Karpas-422 (cell line): ENCODE results near the gene TMEM51. TPM values are rescaled to one million over a fixed set of nuclear protein-coding genes. Genes with fewer than 3 reads are reported as not detected.

Experiments
- DNase-seq: peaks from one replicate; pipeline ENCODE4 v3.0.0-alpha.2; 2015
- H2AFZ ChIP-seq: fragments of 200-600 bp; sonication (generic); 2 replicates; pipeline ENCODE4 v1.6.1; 2014; ENCODE audit warnings: antibody characterized with exemption, low read length, mixed read lengths
- H3K27ac ChIP-seq: fragments of 200-600 bp; sonication (generic); 2 replicates; pipeline ENCODE4 v1.5.1; 2014; ENCODE audit warnings: mild to moderate bottlenecking, low read length, moderate library complexity
- H3K27me3 ChIP-seq: fragments of 200-600 bp; sonication (generic); 2 replicates; pipeline ENCODE4 v1.6.1; 2014; ENCODE audit warnings: low read length, mixed read lengths
- H3K36me3 ChIP-seq: fragments of 200-600 bp; sonication (generic); 2 replicates; pipeline ENCODE4 v1.6.1; 2014; ENCODE audit warnings: low read length, mixed read lengths; ENCODE audit not compliant: insufficient read depth
- H3K4me1 ChIP-seq: fragments of 200-600 bp; sonication (generic); 2 replicates; pipeline ENCODE4 v1.6.1; 2014; ENCODE audit warnings: mild to moderate bottlenecking, low read length, mixed read lengths
- H3K4me2 ChIP-seq: fragments of 200-600 bp; sonication (generic); 2 replicates; pipeline ENCODE4 v1.6.1; 2014; ENCODE audit warnings: low read length, low read depth, mild to moderate bottlenecking; ENCODE audit not compliant: poor library complexity, severe bottlenecking
- H3K4me3 ChIP-seq: fragments of 200-600 bp; sonication (generic); 2 replicates; pipeline ENCODE4 v1.5.1; 2014; ENCODE audit warnings: mild to moderate bottlenecking, antibody characterized with exemption, low read length, mixed read lengths
- H3K79me2 ChIP-seq: fragments of 200-600 bp; sonication (generic); 2 replicates; pipeline ENCODE4 v1.6.1; 2014; ENCODE audit warnings: mild to moderate bottlenecking, low read length, mixed read lengths
- H3K9ac ChIP-seq: fragments of 200-600 bp; sonication (generic); 2 replicates; pipeline ENCODE4 v1.6.0; 2014; ENCODE audit warnings: low read length
- H3K9me2 ChIP-seq: fragments of 200-600 bp; sonication (generic), shearing (Covaris generic); replicated peaks from 2 replicates; pipeline ENCODE4 v1.6.0; 2014; ENCODE audit warnings: mild to moderate bottlenecking, low read length, moderate library complexity; ENCODE audit not compliant: insufficient read depth
- H3K9me3 ChIP-seq: fragments of 300-700, 200-600 bp; sonication (generic); 2 replicates; pipeline ENCODE4 v1.6.1; 2014; ENCODE audit warnings: low read length, mixed read lengths
- H4K20me1 ChIP-seq: fragments of 200-600 bp; sonication (generic); 2 replicates; pipeline ENCODE4 v1.6.1; 2014; ENCODE audit warnings: mild to moderate bottlenecking, antibody characterized with exemption, low read length, low read depth; ENCODE audit not compliant: insufficient read depth
- total RNA-seq: library from RNA; depleted of rRNA; stranded (reverse); fragments of >200 nt; shearing (Covaris generic); gene quantifications from 2 replicates; pipeline ENCODE4 v1.2.3, GENCODE V29; 2014; ENCODE audit warnings: low replicate concordance

TMEM51 gene
- total RNA-seq, 1 experiment from 2014 or later = not detected

DNA sequence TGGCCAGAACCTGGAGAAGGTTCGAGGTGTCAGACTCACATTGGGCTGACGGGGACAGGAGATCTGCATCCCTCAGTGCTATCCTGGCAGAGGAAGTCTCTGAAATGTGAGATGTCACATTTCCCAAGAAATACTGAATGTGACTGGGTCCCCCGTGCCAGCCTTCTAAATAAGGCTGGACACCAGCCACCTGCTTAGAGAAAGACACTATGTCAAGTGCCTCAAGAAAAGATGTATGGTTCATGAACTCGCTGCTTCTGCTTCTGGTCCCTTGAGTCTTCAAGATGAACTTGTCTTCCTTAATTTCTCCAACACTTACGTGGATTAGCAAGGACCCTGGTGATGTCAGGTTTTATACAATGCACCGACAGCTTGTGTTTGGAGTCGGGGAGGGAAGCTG, 51.4 kb downstream of the TMEM51 start:
- no peak overlapping the region for H3K4me3 ChIP-seq
- H3K9me2 ChIP-seq = no peaks in the 10 kb centered on the region
- no peaks in the 10 kb centered on the region for H3K9me3 ChIP-seq
- no peak overlapping the region for H3K27ac ChIP-seq
- no peak overlapping the region for H3K9ac ChIP-seq
- H3K79me2 ChIP-seq = no peaks in the 10 kb centered on the region
- no peaks in the 10 kb centered on the region for H3K27me3 ChIP-seq
- H4K20me1 ChIP-seq = no peaks in the 10 kb centered on the region; the same call in 1 of the 2 replicates
- DNase-seq = no peak
- H3K4me2 ChIP-seq = no peak overlapping the region
- H3K4me1 ChIP-seq = no peaks in the 10 kb centered on the region
- H2AFZ ChIP-seq = no peak overlapping the region
- H3K36me3 ChIP-seq = no peaks in the 10 kb centered on the region

- no peaks in the 10 kb centered on the region for H3K4me1 ChIP-seq
- H3K9me3 ChIP-seq = no peaks in the 10 kb centered on the region
- no peak overlapping the region for H3K4me3 ChIP-seq
- no peaks in the 10 kb centered on the region for H3K79me2 ChIP-seq
- no peak overlapping the region for H3K9ac ChIP-seq
- no peaks in the 10 kb centered on the region; the same call in 1 of the 2 replicates for H4K20me1 ChIP-seq
- no peaks in the 10 kb centered on the region for H3K27me3 ChIP-seq
- no peak overlapping the region for H3K27ac ChIP-seq
- H3K9me2 ChIP-seq = no peaks in the 10 kb centered on the region
- no peak overlapping the region for H2AFZ ChIP-seq
- H3K4me2 ChIP-seq = no peak overlapping the region
- H3K36me3 ChIP-seq = no peaks in the 10 kb centered on the region
- DNase-seq = no peak
Observed at GRCh38 chr1:15205586-15206346, 52.2 kb downstream of the TMEM51 start.

DNA sequence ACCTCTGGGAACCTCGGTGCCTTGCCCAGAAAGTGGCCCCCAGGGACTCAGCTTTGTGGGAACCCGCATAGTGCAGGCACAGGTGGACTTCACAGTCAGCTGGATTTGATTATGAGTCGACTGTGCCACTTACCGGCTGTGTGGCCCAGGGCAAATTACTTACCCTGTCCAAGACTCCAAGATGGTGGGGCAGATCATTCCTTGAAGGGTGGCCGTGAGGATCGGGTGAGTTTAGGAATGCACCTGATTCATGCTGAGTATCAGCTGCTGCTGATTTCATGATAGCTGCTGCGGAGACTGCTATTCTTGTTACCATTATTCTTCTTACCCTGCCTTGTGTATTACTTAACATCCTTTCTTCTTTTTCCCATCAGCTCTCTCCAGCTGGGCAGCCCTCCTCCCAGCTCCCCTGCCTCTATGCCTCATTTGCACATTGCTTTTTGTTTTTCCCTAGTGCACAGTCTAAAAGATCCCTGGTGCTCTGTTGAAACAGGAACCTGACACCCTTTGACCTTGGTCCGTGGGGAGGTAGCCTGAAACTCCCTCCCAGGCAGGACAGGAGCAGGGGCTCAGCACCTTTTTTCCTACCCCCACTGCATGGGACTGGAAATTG, 53.0 kb downstream of the TMEM51 start:
- no peaks in the 10 kb centered on the region for H3K36me3 ChIP-seq
- no peaks in the 10 kb centered on the region for H3K4me1 ChIP-seq
- H3K9me2 ChIP-seq = no peaks in the 10 kb centered on the region
- no peak overlapping the region for H3K9ac ChIP-seq
- no peak overlapping the region for H3K4me2 ChIP-seq
- H3K4me3 ChIP-seq = no peak overlapping the region
- H2AFZ ChIP-seq = no peak overlapping the region
- no peaks in the 10 kb centered on the region for H3K27me3 ChIP-seq
- no peaks in the 10 kb centered on the region for H3K79me2 ChIP-seq
- DNase-seq = no peak
- no peaks in the 10 kb centered on the region for H3K9me3 ChIP-seq
- H4K20me1 ChIP-seq = no peaks in the 10 kb centered on the region; the same call in 1 of the 2 replicates
- no peak overlapping the region for H3K27ac ChIP-seq

- H3K9ac ChIP-seq = no peak overlapping the region
- DNase-seq = no peak
- no peaks in the 10 kb centered on the region; the same call in 1 of the 2 replicates for H4K20me1 ChIP-seq
- no peaks in the 10 kb centered on the region for H3K9me3 ChIP-seq
- no peak overlapping the region for H3K27ac ChIP-seq
- no peaks in the 10 kb centered on the region for H3K36me3 ChIP-seq
- no peak overlapping the region for H3K4me3 ChIP-seq
- no peaks in the 10 kb centered on the region for H3K79me2 ChIP-seq
- H3K27me3 ChIP-seq = no peaks in the 10 kb centered on the region
- H3K4me1 ChIP-seq = no peaks in the 10 kb centered on the region
- H2AFZ ChIP-seq = no peak overlapping the region
- no peaks in the 10 kb centered on the region for H3K9me2 ChIP-seq
- H3K4me2 ChIP-seq = no peak overlapping the region
Observed at GRCh38 chr1:15207031-15207828, 53.7 kb downstream of the TMEM51 start.

- no peak overlapping the region for H3K27ac ChIP-seq
- H3K9me3 ChIP-seq = no peaks in the 10 kb centered on the region
- no peaks in the 10 kb centered on the region for H3K79me2 ChIP-seq
- H3K36me3 ChIP-seq = no peaks in the 10 kb centered on the region
- H3K9ac ChIP-seq = no peak overlapping the region
- no peaks in the 10 kb centered on the region for H4K20me1 ChIP-seq
- no peak overlapping the region for H2AFZ ChIP-seq
- H3K4me2 ChIP-seq = no peak overlapping the region
- H3K27me3 ChIP-seq = no peaks in the 10 kb centered on the region
- no peak overlapping the region for H3K4me3 ChIP-seq
- no peaks in the 10 kb centered on the region for H3K4me1 ChIP-seq
- DNase-seq = no peak
- H3K9me2 ChIP-seq = no peaks in the 10 kb centered on the region
Observed at GRCh38 chr1:15207829-15208429, 54.4 kb downstream of the TMEM51 start.

DNA sequence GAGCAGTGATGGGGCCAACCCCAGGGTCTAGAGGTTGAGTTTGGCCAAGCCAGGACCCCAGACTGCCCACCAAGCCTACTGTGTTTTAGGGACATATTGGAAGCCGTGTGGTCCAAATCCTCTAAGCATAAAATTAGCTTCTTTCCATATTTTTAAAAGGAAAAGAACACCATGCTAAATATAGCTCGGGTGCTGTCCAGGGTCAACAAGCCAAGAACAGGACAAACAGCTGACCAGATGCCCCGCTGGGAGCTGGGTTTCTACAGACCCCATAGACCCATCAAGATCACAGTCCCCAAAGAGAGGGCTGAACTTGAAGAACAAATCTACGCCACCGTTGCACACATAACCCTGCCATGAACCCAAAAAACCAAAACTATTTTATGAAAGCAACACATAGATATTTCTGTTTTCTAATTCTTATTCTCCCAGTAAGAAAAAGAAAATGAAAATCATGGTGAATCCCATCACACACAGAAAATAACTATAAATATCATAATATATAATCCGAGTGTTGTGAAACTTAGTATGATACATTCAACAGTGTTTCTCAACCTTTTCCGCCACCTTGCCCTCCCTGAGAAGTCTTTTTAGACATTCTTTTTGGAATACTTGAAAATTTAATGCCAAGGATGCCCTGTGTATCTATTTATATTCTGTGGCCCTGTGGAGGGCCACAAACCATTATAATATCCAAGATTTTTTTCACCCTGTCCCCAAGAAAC, 57.3 kb downstream of the TMEM51 start:
- Histone ChIP-seq H3K9ac (no peak overlapping the region), H3K27ac (no peak overlapping the region), H3K27me3 (no peaks in the 10 kb centered on the region), H3K79me2 (no peaks in the 10 kb centered on the region), H3K9me3 (no peaks in the 10 kb centered on the region), H2AFZ (no peak overlapping the region), H3K9me2 (no peaks in the 10 kb centered on the region), H4K20me1 (no peaks in the 10 kb centered on the region), H3K4me1 (no peaks in the 10 kb centered on the region), H3K4me2 (no peak overlapping the region), H3K36me3 (no peaks in the 10 kb centered on the region), H3K4me3 (no peak overlapping the region)
- DNase-seq = no peak

DNA sequence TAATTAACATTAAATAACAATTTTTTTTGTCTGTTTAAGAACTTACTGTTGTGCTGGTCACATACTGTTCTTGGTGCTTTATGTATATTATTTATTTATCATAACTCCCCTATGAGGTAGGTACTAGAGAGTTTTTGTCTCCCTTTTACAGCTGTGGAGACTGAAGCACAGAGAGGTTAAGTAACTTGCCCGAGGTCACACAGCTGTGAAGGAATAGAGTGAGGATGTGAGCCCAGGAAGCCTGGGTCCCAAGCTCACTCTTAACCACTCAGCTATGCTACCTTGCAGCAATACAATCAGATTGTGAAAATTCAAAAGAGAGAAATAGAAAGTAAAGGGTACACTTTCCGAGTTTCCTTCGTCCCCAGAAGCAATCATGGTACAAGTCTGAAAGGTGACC, 57.9 kb downstream of the TMEM51 start:
- Histone ChIP-seq H2AFZ (no peak overlapping the region), H3K4me1 (no peaks in the 10 kb centered on the region), H3K79me2 (no peaks in the 10 kb centered on the region), H3K9me3 (no peaks in the 10 kb centered on the region), H3K4me2 (no peak overlapping the region), H3K27ac (no peak overlapping the region), H4K20me1 (no peaks in the 10 kb centered on the region), H3K36me3 (no peaks in the 10 kb centered on the region), H3K27me3 (no peaks in the 10 kb centered on the region), H3K4me3 (no peak overlapping the region), H3K9me2 (no peaks in the 10 kb centered on the region), H3K9ac (no peak overlapping the region)
- no peak for DNase-seq
